Embryonic facial prominence (tissue), 1 donor: ENCODE data around the gene PC.

Source experiments
- DNase-seq: peaks from one replicate; pipeline ENCODE4 v3.0.0-alpha.2; 2016; ENCODE audit errors: extremely low spot score

Gene PC

DNA sequence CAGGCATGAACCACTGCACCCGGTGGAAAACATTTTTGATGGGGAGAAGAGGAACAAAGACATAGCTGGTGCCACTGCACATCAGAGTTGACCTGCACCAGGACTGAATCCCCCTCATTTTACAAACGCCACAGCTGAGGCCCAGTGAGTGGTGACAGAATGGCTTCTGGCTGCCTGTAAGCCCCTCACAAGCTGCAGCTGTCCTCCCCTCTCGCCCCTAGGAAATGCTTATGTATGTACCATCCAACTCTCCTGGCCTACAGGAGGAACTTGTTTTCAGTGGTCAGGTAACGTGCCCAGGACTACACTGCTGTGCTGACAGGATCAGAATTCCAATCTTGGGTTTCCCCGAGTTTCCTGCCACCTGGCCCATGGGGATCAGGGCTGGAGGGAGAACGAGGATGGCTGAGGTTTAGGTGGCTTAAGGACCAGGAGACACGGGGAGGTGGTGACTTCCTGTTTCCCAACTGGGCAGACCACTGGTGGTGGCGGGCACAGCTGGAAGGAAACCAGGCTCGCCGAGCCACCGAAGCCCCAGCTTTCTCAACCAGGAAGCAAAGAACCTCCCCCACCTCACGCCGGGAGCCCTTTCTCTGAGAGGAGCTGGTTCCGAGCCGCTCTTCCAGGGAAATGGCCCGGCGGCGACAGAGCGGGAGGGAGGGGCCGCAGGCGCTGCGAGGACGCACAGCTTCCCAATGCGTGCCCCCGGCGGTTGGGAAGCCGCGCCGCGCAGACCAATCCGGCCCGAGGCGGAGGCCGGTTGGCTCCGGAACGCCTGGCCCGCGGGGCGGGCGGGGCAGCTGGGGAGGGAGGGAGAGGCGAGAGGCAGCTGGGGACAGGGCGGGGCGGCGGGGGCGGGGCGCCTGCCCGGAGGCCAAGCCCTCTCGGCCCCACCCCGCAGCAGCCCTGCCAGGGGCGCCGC lies 102.3 kb downstream of the PC start:
- DNase-seq, result peak; percentile 31

DNA sequence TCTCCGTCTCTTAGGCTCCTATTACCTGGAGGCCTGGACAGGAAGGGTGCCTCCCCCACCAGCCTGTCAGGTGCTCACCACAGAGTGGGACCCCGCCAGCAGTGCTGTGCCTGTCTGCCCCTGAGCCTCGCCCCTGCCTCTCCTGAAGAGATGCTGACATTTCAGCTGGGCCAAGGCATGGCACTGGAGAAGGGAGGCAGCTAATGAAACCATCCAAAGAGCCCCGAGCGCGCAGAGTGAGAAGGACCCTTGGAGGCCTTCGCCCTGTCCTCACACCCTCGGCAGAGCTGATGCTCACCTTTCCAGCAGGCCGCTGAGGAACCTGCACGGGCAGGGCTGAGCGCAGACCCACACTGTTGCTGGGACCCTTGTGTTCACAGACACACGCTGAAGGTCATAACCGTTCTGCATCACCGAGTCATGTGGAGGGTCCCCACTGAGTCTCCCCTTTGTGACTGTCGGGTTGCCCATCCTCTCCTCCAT lies 103.4 kb downstream of the PC start:
- no peak for DNase-seq

GRCh38 chr11:66854231-66854661 lies 103.9 kb downstream of the PC start:
- DNase-seq, result no peak

DNA sequence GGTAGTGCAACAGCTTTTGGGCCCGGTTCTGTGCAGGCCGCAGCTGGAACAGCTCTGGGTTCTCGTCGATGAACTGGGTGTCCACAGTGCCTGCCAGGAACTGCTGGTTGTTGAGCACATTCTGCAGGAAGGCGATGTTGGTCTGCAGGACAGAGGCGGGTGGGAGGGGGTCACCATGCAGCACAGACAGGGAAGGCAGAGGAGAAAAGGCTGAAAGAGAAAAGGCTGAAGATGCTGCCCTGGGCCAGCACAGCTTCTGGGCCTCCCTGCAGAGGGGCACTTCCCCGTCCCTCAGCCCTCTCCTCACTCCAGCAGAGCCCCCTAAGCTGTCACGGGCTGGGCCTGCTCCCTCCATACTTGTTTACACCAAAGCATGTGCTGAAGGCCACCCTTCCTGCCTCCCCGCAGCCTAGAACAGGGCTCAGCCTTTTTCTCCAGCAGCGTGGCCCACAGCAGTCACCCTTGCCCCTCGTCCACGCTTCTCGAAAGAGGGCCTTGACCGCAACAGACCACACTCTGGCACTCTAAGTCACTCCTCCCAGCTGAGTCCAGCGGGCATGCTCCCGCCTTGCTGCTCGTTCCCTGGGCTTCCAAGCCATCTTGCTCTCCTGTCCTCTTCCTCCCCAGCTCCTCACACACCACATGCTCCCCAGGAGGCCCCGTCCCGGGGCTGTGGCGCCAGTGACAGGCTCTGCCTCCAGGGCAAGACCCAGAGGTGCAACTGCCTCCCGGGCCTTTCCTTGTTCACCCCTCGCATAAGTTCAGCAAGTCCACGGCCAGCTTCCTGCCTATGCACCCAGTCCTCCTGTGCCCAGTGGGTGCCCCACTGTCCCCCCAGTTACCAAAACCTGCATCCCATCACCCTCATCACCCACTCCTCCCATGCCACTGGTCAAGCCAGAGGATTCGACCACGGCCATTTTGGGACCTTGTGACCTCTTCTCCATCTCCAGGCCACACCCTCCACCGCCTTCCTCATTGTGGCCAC lies 104.6 kb downstream of the PC start:
- no peak for DNase-seq

GRCh38 chr11:66852466-66853241 lies 105.5 kb downstream of the PC start:
- no peak for DNase-seq

DNA sequence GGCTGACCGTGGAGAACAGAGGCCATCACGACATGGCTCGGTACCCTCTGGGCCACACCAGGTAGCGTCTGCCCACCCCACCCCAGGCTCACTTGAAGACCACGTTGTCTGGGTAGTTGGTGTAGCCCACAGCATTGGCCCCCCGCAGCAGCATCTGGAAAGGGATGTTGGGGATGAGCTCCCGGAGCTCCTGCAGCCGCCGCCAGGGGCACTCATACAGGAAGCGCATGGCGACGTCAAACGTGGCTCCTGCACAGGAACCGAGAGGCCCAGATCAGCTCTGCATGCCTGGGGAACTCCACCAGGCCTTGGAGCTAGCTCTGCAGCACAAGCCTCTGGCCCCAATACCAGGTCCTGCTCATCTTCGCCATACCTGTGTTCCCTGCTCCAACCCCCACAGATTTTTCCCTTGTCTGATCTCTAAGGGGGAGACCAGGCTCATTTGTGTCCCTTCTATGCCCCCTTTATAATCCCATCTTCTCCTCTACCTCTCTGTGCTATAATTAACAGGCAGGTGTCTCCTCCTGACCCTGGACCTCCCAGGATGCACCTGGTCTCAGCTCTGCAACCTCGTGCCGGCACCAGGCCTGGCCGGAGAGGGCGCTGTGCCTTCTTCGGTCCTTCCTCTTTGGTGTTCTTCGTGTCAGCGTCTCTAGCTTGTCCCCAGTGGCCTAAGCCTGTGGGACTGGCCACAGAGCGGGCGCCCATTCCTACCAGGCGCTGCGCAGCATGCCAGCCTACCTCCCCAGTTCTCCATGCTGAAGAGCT lies 106.3 kb downstream of the PC start:
- DNase-seq, result no peak

DNA sequence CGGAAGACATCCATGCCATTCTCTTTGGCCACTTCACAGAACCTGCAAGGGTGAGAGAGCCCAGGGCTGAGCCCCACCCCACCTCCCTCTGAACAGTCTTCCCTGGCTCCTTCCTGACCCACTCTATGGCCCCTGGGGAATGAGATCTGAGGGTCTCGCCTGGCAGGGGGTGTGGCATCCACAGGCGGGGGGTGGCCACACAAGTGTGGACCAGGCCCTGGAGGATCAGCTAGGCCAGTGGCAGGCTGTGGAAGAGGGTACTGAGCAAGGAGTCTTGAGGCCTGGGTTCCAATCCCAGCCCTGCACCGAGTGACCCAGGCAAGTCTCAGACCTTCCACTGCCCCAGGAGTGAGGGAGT lies 107.0 kb downstream of the PC start:
- DNase-seq, result no peak

GRCh38 chr11:66850588-66851238 lies 107.5 kb downstream of the PC start:
- DNase-seq, result no peak

- no peak for DNase-seq
Observed at GRCh38 chr11:66850235-66850587, 108.0 kb downstream of the PC start.

DNA sequence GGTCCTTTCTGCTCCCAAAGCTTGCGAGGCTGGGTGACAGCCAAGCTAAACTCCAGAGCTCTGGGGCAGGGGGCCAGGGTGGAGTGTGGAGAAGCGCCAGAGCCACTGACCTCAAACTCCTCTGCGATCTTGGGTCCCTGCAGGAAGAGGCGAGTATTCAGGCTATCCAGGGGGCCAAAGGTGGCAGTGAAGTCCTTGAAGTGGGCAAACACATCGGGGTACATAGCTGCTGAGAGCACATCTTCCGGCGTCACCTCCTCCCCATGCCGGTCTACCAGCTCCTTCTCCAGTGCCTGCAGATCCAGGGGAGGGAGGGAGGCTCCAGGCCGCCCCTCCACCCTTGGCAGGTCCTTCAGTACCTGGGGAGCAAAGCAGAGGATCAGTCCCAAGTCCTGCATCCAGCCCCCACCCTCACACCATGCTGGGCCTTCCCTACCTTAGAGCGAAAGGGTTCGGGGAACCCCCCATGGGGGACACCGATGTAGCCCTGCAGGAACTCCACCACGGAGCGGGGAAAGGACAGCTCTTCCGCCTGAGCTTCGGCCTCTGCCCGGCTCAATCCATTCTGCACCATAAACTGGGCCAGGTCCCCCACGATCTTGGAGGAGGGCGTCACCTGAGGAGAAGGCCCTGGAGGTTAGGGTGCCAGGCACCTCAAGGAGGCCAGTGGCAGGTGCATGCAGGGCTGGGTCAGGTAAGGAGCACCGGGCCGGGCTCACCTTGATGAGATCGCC lies 108.5 kb downstream of the PC start:
- no peak for DNase-seq

GRCh38 chr11:66848671-66849500 lies 109.3 kb downstream of the PC start:
- DNase-seq, result no peak

DNA sequence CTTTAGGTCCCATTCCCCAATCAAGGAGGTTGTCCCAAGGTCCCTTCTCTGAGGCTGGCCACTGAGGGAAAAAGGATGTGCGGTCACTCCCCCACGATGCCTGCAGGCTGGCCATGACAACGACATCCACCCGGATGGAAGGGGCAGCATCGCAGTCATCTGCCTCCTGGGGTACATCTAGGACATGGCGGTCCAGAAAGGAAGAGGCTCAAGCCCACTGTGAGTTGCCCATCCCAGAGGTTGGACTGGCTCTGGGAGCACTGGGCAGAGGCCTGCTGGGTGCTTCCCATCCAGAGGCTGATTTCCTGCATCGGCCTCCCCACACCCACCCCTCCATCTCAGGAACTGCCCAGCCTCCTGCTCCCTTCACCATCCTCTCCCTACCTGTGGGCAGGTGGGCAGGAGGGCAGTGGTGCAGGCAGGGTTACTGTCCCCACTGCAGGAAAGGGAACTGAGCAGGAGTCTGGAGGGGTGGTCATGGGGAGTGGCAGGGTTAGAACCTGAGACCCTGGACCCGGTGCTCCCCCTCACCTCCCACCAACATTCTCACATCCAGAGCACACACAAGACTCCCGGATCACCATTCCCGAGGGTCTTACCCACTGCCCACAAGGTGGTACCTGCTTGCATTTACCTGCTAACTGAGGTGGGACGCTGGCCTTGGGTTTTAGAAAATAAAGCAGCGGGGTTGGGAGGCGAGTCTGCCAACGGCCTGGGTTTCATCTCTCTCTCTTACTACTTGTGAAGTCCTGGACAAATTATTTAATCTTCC lies 110.5 kb downstream of the PC start:
- no peak for DNase-seq

DNA sequence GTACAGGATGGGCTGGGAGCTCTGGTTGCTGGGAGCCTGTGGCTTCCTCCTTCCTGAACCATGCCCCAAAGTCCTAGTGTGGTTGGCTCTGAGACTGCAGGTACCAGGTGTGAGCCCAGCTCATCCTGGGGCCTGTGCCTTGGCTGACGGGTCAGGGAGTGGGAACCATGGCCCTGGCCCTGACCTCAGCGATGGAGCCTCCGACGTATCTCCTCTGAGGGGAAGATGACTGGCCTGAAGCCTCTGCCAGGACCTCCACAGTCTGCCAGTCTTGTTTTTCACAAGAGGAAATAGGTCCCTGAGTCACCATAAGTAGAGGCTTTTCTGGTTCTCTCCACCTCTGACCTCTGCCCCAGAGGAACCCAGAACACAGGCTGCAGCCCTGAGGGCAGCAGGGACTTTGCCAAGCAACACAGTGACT lies 111.5 kb downstream of the PC start:
- DNase-seq, result no peak

- DNase-seq, result no peak
Observed at GRCh38 chr11:66845876-66846212, 112.3 kb downstream of the PC start.

DNA sequence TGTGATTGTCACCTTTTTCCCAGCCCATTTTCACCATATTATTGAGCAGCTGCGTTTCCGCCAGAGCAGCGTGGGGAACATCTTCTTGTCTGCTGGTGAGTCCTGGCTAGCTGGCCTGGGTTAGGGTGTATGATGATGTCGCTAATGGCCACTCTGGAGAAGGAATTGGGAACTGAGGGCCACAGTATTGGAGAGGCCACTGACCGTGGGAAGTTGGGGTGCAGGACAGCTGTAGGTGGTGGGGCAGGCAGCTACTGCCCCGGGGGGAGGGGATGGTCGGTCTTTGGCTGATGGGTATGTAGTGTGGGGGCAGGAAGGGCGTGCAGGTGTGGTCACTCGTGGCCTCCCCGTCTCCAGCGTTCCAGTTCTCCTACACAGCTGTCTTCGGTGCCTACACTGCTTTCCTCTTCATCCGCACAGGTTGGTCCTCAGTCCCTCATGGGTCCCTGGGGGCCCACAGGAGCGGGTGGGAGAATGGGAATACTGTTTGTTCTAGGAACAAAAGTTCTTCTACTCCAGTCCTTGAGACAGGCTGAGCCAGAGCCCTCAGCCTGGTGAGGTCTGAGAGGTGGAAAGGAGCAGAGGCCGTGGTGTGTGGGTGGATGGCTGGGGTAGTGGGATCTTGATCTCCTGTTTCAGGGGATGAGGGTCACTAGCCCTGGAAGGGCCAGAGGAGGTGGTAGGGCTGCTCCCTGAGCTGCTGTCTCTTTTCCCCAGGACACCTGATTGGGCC lies 112.9 kb downstream of the PC start:
- DNase-seq, result no peak

DNA sequence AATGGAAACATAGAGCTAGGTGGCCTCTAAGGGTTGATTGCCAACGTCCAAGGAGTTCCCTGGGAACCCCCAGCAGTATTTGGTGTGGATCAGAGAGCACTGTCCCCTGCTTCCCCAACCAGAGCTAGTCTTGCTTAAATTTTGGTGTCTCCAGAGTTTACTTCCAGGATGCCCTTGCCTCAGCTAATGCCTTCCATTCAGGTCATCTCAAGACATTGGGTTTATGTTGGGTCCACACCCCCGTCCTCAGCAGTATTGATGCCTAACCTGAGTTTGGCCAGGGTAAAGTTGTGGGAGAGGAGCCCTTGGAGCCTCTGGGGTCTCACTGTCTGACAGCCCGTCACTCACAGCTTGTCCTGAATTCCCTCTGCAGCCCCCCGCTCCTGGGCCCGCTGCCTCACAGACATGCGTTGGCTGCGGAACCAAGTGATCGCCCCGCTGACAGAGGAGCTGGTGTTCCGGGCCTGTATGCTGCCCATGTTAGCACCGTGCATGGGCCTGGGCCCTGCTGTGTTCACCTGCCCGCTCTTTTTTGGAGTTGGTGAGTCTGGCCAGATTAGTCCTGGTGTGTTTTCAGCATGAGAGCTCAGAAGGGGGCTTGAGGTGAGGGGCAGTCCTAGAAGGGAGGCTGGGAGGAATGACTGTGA lies 113.6 kb downstream of the PC start:
- no peak for DNase-seq
